ENCODE data around the gene ACTRT2.
A peak's percentile ranks its signal among the peaks of the same experiment; 100 is the strongest.

Gene ACTRT2

DNA sequence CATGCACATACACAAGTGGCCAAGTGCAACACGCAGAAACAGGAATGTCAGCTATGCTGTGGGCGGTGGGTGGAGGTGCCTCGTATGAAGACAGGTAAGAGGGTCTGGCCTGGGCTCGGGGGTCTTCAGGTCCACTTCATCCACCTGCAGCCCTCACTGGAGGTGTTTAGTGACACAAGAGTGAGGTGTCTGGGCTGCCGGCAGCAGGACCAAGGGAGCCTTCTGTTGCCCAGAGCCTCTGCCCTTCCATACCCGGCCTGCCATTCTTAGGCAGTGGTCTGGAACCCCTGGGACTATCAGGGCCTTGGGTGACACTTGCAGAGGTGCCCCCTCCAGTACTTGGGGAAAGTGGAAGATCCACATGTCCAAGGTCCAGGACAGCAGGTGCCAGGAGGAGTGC lies 21.7 kb upstream of the ACTRT2 start:
- TF ChIP-seq, protein P1, sequence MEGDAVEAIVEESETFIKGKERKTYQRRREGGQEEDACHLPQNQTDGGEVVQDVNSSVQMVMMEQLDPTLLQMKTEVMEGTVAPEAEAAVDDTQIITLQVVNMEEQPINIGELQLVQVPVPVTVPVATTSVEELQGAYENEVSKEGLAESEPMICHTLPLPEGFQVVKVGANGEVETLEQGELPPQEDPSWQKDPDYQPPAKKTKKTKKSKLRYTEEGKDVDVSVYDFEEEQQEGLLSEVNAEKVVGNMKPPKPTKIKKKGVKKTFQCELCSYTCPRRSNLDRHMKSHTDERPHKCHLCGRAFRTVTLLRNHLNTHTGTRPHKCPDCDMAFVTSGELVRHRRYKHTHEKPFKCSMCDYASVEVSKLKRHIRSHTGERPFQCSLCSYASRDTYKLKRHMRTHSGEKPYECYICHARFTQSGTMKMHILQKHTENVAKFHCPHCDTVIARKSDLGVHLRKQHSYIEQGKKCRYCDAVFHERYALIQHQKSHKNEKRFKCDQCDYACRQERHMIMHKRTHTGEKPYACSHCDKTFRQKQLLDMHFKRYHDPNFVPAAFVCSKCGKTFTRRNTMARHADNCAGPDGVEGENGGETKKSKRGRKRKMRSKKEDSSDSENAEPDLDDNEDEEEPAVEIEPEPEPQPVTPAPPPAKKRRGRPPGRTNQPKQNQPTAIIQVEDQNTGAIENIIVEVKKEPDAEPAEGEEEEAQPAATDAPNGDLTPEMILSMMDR (IDR thresholded peaks at IDR 0.05; ENCODE audit: poor library complexity, severe bottlenecking): no peak
- DNase-seq (ENCODE audit: low spot score) (peak; percentile 39), ATAC-seq (ENCODE audit: low read depth) (no peak)
- Histone ChIP-seq H3K27me3 (ENCODE audit: insufficient read depth, poor library complexity, severe bottlenecking) (no peaks in the 10 kb centered on the region), H3K9me3 (ENCODE audit: severe bottlenecking) (no peaks in the 10 kb centered on the region), H3K4me3 (ENCODE audit: severe bottlenecking) (no peak overlapping the region), H3K4me1 (ENCODE audit: insufficient read depth, poor library complexity, severe bottlenecking) (no peaks in the 10 kb centered on the region), H3K27ac (ENCODE audit: poor library complexity, severe bottlenecking) (no peak overlapping the region), H3K36me3 (ENCODE audit: low read depth) (no peaks in the 10 kb centered on the region)

DNA sequence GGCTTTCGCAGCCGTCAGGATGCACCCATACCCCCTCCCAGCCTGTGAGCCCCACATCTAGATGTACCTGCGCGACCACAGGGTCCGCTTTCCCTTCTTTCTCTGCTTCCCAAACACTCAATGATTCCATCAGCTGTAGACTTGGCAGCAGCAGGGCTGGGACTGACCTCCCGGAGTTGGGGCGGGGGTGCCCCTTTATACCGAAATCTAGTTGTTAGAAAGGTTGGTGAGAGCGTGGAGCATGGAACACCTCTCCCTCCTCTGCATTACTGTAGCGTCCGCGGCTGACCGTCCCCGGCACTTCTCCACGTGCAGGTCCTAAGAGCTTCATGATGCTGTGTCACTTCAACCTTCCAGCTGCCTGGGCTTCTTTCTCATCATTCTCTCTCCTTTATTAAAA lies 21.1 kb upstream of the ACTRT2 start:
- ATAC-seq (ENCODE audit: low read depth) (no peak), DNase-seq (ENCODE audit: low spot score) (peak; percentile 38)
- no peak overlapping the region for H3K27ac ChIP-seq (ENCODE audit: poor library complexity, severe bottlenecking)
- no peaks in the 10 kb centered on the region for H3K27me3 ChIP-seq (ENCODE audit: insufficient read depth, poor library complexity, severe bottlenecking)
- no peak overlapping the region for H3K4me3 ChIP-seq (ENCODE audit: severe bottlenecking)
- H3K9me3 ChIP-seq (ENCODE audit: severe bottlenecking): no peaks in the 10 kb centered on the region
- TF ChIP-seq, protein P1 (IDR thresholded peaks at IDR 0.05; ENCODE audit: poor library complexity, severe bottlenecking): no peak
- no peaks in the 10 kb centered on the region for H3K36me3 ChIP-seq (ENCODE audit: low read depth)
- no peaks in the 10 kb centered on the region for H3K4me1 ChIP-seq (ENCODE audit: insufficient read depth, poor library complexity, severe bottlenecking)

DNA sequence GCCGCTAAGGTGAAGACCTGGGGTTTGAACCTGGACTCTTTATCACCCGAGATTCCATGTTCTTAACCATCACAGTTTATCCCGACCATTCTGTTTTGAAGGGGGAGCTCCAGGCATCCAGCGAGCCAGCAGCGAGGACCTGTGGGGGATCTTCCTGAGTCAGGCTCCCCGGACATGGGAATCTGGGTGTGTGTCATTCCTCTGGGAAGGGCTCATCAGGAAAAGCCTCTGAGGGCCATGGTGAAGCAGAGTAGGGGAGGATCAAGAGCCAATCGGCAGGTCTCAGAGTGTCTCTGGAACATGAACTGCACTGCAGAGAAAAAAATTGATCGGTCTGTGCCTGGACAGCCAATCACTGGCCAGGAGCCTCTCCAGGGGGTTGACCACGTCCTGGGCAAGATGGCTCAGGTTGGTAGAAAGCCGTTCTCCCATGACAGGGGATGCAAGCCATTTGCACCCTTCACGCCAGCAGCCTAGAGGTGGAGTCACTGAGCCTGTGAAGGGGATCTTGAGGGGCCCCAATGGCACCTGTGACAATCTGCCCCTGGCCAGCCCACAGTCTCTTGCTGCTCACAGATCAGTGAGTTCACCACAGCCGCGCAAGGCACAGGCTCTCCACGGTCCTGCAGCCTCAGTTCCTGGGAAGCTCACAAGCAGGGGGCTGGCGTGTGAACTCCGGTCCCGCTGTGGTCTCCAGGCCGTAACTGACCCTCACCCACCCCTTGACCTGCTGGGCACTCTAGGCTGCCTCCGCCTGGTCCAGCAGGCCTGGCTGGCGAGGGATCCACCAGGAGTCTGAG lies 20.4 kb upstream of the ACTRT2 start:
- TF ChIP-seq, protein P1 (IDR thresholded peaks at IDR 0.05; ENCODE audit: poor library complexity, severe bottlenecking): no peak
- no peaks in the 10 kb centered on the region for H3K4me1 ChIP-seq (ENCODE audit: insufficient read depth, poor library complexity, severe bottlenecking)
- no peaks in the 10 kb centered on the region for H3K9me3 ChIP-seq (ENCODE audit: severe bottlenecking)
- no peaks in the 10 kb centered on the region for H3K36me3 ChIP-seq (ENCODE audit: low read depth)
- ATAC-seq (ENCODE audit: low read depth) (no peak), DNase-seq (ENCODE audit: low spot score) (peak; percentile 35)
- no peak overlapping the region for H3K4me3 ChIP-seq (ENCODE audit: severe bottlenecking)
- no peaks in the 10 kb centered on the region for H3K27me3 ChIP-seq (ENCODE audit: insufficient read depth, poor library complexity, severe bottlenecking)
- H3K27ac ChIP-seq (ENCODE audit: poor library complexity, severe bottlenecking): no peak overlapping the region

DNA sequence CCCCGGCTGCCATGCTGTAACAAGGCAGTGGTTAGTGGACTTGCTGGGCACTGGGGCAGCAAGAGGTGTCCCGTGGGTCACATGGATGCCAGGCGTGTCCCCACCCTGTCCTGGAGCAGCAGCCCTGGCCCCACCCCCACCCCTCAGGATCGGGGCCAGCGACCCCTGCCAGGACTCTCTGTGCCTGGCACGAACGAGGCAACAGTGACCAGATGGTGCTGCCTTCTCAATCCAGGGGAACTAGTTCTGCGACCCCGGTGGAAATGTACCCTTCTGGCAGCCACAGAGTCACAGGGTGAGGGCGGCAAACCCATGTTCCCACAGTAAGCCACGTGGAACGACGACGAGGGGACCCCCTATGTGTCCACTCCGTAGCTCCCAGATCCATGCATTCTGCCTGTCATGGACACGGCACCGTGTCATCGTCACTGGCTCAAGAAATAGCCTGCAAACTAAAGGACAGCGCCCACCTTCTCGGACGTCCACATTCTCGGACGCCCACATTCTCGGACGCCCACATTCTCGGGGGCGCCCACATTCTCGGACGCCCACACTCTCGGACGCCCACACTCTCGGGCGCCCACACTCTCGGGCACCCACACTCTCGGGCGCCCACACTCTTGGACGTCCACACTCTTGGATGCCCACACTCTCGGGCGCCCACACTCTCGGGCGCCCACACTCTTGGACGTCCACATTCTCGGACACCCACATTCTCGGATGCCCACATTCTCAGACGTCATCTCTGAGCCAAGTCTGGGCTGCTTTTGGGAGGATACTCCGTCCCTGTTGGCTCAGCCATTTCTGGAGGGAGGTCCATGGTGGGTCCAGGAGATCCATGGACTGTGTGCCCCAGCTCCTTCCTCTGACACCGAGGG lies 19.6 kb upstream of the ACTRT2 start:
- Histone ChIP-seq H3K4me3 (ENCODE audit: severe bottlenecking) (no peak overlapping the region), H3K36me3 (ENCODE audit: low read depth) (no peaks in the 10 kb centered on the region), H3K4me1 (ENCODE audit: insufficient read depth, poor library complexity, severe bottlenecking) (no peaks in the 10 kb centered on the region), H3K27ac (ENCODE audit: poor library complexity, severe bottlenecking) (no peak overlapping the region), H3K27me3 (ENCODE audit: insufficient read depth, poor library complexity, severe bottlenecking) (no peaks in the 10 kb centered on the region), H3K9me3 (ENCODE audit: severe bottlenecking) (no peaks in the 10 kb centered on the region)
- ATAC-seq (ENCODE audit: low read depth) (no peak), DNase-seq (ENCODE audit: low spot score) (peak; percentile 47)
- TF ChIP-seq, protein P1 (IDR thresholded peaks at IDR 0.05; ENCODE audit: poor library complexity, severe bottlenecking): no peak
